Left hindlimb (tissue), 1 donor: ENCODE results near the gene BHLHE23.
"Not testable (repeated sequence)": the region's sequence is repeated elsewhere in the genome, so short reads cannot be mapped to it uniquely, and the experiment has no call there.

ENCODE experiments used
- DNase-seq: peaks from one replicate; pipeline ENCODE4 v3.0.0-alpha.2; 2018

BHLHE23 gene

DNA sequence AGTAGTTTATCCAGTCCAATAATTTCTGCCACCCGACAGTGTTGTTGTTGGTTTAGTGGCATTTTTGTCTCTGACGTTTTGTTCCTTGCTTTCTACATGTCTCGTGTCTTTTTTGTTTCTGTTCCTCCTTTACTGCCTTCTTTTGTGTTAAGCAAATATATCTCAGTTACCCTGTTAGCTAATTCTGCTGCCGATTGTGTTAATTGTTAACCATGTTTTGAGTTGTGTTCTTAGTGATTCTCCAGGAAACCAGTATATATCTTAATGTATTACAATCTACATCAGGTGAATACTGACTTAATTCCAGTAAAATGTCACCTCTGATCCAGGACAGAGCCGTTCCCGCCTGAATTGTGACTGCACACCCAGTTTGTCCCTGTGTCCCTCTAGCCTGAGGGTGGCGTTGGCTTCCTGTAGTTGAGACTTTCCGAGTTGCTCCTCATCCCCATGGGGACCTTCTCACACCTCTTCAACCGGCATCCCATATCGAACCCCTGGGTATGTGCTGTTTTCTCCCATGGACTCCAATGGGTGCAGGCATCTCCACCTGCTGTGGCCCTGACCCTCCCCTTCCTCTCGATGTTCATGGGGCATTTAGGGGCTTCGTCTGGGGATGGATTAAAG lies 35.8 kb upstream of the BHLHE23 start:
- no peak for DNase-seq

- DNase-seq = no peak
These were observed 35.0 kb upstream of the BHLHE23 start for GRCh38 chr20:63041776-63042175.

DNA sequence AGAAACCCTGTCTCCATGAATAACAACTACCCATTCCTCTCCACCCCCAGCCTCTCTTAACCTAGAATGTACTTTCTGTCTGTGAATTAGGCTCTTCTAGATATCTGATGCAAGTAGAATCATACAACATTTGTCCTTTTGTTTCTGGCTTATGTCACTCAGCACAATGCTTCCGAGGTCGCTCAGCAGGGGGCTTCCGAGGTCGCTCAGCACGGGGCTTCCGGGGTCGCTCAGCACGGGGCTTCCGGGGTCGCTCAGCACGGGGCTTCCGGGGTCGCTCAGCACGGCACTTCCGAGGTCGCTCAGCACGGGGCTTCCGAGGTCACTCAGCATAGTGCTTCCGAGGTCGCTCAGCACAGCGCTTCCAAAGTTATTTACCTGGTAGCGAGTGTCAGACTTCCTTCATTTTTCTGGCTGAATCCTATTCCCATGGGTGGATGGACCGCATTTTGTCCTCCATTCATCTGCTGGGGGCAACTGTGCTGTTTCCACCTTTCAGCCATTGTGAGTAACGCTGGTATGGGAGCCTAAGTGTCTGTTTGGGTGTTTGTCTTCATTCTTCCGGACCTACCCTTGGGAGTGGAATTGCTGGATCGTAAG lies 31.0 kb upstream of the BHLHE23 start:
- no peak for DNase-seq

DNA sequence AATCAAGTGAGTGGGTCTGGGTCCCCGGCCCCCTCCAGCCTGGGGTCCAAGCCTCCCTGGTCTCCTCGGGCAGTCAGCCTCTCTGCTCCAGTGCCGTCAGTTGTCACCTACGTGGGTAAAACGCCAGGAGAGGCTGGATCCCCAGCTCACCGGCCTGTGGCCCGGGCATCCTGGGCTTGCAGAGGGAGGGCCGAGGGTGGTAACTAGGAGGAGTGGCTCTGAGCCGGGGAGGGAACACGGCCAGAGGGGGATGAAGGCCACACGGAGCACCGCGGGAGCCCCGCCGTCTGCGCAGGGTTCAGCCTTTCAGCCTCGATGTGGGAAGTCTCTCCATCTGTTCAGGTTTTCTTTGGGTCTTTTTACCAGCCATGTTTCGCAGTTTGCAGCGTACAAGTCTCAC lies 29.5 kb upstream of the BHLHE23 start:
- no peak for DNase-seq

GRCh38 chr20:63035603-63036185 lies 28.9 kb upstream of the BHLHE23 start:
- no peak for DNase-seq

GRCh38 chr20:63034710-63035602 lies 28.2 kb upstream of the BHLHE23 start:
- DNase-seq = not testable (repeated sequence)

DNA sequence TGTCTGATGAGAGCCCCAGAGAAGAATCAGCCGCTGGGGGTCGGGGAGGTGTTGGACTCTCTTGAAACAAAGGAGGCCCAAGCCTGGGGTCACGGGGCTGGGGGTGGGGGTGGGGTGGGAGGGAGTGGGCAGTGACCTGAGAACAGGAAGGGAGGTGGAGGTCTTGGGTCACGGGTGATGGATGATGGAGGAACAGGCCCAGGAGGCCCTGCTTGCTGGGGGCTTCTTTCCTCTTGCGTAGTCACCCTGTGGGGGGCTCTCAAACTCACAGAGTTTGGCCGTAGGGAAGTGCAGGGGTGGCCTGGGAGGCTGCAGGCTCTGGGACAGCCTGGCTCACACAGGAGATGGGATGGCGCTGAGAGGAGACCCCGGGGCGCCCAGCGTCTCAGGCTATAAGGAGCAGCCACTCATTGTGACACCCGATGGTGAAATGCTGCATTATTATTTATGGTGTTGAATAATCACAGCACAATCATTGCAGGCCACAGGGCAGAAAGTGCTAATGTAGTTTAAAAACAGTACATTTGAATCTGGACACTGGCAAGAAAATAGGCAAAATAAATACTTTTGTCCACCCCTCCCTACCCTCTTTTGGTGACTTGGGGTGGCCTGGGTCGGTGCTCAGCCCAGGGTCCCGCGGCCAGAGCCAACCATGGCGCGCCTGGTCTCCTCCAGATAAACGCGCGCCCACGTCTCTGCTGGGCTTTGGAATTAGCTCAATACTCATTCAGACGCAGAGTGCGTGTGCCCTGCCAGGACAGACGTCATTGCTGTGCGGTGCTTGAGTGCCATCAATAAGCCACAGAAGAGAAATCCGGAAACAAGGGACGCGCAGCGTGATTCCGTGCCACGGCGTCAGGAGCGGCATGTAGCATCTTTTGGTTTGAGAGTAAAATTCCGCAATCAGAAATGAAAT lies 27.3 kb upstream of the BHLHE23 start:
- DNase-seq = no peak

DNA sequence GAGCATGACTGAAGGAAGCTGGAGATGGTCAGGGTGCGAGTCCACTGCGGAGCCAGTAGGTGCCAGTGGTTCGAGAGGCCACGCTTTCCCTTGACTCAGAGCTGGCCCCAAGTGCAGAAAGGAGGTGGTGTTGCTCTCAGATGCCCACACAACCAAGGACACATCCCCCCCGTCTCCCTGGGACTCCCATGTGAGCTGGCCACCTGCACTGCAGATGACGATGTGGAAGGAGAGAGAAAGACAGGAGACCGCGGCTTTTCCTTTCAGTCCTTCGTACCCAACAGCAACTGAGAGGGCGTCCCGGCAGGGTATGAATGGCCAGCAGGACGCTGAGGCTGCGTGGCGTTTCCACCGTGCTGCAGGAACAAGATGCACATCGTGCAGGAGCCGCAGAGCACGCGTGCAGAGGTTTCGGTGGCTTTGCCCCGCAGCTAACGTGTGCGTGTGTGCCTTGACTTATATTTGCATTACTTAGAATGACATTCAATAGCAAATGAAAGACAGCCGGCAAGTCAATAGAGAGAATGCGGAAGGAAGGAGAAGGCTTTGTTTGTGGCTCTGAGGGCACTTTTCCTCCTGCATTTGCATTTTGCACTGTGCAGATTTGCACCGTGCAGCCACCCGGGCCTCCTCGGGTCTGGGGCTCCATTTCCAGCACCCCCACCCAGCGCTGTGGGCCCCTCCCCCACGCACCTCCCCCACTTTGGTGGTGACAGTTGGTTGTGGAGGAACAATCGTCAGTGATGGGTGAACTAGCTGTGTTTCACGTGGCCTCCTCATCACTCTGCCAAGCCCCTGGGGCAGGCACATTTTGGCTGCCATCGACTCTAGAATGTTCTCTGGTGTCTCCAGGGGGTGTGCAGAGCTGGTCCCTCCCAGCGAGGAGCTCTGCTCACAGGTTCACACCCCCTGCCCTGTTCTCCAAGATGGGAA lies 26.4 kb upstream of the BHLHE23 start:
- no peak for DNase-seq

DNA sequence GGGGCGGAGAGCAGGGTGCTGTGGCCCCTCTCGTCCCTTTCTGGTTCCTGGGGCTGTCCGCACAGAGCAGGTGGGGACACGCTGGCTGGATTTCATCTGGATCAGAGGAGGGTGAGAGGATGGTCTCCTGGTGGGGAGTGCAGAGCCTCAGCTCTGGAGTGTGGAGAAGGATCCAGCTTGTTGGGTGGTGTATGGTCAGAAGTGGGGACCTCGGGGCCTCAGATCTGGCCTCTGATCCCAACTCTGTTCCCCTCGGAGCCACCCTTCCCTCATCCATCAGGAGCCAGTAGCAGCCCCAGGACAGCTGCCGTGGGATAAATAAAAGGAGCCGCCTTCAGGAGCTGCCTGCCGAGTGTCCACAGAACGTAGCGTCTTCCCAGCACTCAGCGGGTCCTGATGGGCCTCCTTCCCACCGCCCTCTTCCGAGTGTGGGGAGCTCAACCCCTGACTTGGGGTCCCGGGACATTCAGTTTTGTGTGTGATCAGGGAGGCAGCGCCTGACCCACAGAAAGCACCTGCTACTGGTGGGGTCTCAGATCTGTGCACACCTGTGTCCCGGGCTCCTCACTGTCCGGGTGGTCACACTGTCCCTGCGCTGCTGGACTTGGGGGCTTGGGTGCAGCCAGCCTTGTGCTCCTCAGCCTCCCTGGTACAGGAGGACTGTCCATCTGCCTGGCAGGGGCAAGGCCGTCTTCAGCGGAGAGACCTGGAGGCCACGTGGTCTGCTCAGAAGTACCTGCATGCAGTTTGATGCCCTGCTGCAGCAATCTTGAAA lies 25.4 kb upstream of the BHLHE23 start:
- DNase-seq = no peak

- no peak for DNase-seq
These were observed 24.7 kb upstream of the BHLHE23 start for GRCh38 chr20:63031251-63032014.

GRCh38 chr20:63029358-63030121 lies 22.8 kb upstream of the BHLHE23 start:
- DNase-seq = no peak

DNA sequence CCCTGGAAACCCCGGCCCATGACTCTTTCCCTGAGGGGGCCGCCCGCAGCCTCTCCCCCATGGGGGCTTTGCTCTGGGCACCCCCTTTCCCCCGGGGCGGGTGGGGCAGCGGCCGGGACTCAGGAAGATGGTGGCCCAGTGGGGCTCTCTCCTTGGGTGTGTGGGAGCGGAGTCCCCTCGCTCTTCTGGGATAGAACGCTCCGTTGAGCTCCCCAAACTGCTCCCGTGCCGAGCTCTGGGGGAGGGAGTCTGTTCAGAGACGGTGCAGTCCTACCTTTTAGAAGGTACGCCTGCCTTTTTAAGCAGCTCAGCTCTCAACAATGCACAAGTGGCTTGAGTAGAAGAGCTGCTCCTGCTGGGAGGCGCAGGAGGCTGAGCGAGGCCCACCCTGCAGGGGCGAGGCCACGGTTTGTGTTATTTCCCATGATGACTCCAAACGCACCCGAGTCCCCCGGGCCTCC lies 21.7 kb upstream of the BHLHE23 start:
- no peak for DNase-seq

GRCh38 chr20:63027922-63028389 lies 21.2 kb upstream of the BHLHE23 start:
- no peak for DNase-seq

DNA sequence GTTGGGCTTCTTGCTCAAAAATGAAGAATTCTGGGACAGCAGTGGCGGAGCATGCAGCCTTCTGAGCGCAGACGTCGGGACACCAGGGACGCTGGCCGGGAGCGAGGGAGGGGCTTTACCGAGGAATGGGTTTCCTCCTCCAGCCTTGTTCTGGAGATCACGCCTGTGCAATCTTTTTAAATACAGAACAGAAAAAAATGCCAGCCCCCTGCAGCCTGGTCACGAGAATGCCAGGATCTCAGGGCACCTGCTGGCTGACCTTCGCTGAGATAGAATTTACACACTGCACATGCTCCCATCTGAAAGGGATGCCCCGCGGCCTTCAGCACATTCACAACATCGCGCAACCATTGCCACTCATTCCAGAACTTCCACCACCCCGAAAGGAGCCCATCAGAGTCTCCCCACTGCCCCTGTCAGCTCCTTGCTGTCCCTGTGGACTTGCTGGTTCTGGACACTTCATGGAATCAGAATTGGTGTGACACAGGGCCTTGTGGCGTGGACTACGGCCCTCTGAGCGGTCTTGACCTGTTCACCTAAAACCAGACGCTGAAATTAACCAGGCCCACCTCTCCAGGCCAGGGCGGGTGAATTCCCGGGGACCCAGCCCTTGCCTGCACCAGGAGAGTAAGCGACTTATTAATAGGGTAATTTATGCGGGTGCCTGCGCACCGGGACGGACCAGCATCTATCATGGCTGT lies 20.6 kb upstream of the BHLHE23 start:
- DNase-seq = no peak

GRCh38 chr20:63026582-63027165 lies 19.9 kb upstream of the BHLHE23 start:
- DNase-seq = no peak

GRCh38 chr20:63025534-63026331 lies 19.0 kb upstream of the BHLHE23 start:
- no peak for DNase-seq
